Measurements from ENCODE around the gene EARS2. TPM values are rescaled to one million over a fixed set of nuclear protein-coding genes. Genes with fewer than 3 reads are reported as not detected.

The EARS2 gene
- total and polyA plus RNA-seq, 2 donors from 2014 or later = 21.6 to 30.4 TPM

GRCh38 chr16:23573817-23574216 lies 16.7 kb upstream of the EARS2 start:
- H3K36me3 ChIP-seq (ENCODE audit: control insufficient read depth in 2 of 3, insufficient read depth in 3 of 3, low read length in 3 of 3) = peaks cover 5 to 33% (median 15%) of the 10 kb centered on the region in 3 donors
- H3K27ac ChIP-seq (ENCODE audit: low read depth in 2 of 2, low read length in 2 of 2) = no peak overlapping the region
- no peak for TF ChIP-seq CTCF (IDR thresholded peaks at IDR 0.05; ENCODE audit: borderline replicate concordance, extremely low read depth, insufficient read depth)
- no peak overlapping the region for H3K4me3 ChIP-seq (ENCODE audit: low read length in 3 of 3)
- FAIRE-seq (no peak), DNase-seq (no peak)
- H3K9ac ChIP-seq (ENCODE audit: low read length in 3 of 3) = no peak overlapping the region
- no peaks in the 10 kb centered on the region for H3K9me3 ChIP-seq (ENCODE audit: control insufficient read depth in 2 of 3, insufficient read depth in 1 of 3, low read length in 3 of 3)
- H3K4me1 ChIP-seq (ENCODE audit: control insufficient read depth in 2 of 3, insufficient read depth in 2 of 3, low read depth in 1 of 3, low read length in 3 of 3) = no peaks in the 10 kb centered on the region
- intact Hi-C loops (cut with DNase I) = no loop called here
- H3K27me3 ChIP-seq (ENCODE audit: control insufficient read depth, insufficient read depth, low read length) = no peaks in the 10 kb centered on the region

- no peak overlapping the region for H3K9ac ChIP-seq (ENCODE audit: low read length in 3 of 3)
- peaks cover 7 to 27% (median 19%) of the 10 kb centered on the region in 3 donors for H3K36me3 ChIP-seq (ENCODE audit: control insufficient read depth in 2 of 3, insufficient read depth in 3 of 3, low read length in 3 of 3)
- intact Hi-C loops (cut with DNase I) = no loop called here
- DNase-seq = no peak
- TF ChIP-seq CTCF (IDR thresholded peaks at IDR 0.05; ENCODE audit: borderline replicate concordance, extremely low read depth, insufficient read depth) = no peak
- no peaks in the 10 kb centered on the region for H3K4me1 ChIP-seq (ENCODE audit: control insufficient read depth in 2 of 3, insufficient read depth in 2 of 3, low read depth in 1 of 3, low read length in 3 of 3)
- no peaks in the 10 kb centered on the region for H3K27me3 ChIP-seq (ENCODE audit: control insufficient read depth, insufficient read depth, low read length)
- no peaks in the 10 kb centered on the region for H3K9me3 ChIP-seq (ENCODE audit: control insufficient read depth in 2 of 3, insufficient read depth in 1 of 3, low read length in 3 of 3)
- no peak overlapping the region for H3K27ac ChIP-seq (ENCODE audit: low read depth in 2 of 2, low read length in 2 of 2)
- no peak for FAIRE-seq
- H3K4me3 ChIP-seq (ENCODE audit: low read length in 3 of 3) = no peak overlapping the region
These were observed 15.2 kb upstream of the EARS2 start for GRCh38 chr16:23572394-23572793.

DNA sequence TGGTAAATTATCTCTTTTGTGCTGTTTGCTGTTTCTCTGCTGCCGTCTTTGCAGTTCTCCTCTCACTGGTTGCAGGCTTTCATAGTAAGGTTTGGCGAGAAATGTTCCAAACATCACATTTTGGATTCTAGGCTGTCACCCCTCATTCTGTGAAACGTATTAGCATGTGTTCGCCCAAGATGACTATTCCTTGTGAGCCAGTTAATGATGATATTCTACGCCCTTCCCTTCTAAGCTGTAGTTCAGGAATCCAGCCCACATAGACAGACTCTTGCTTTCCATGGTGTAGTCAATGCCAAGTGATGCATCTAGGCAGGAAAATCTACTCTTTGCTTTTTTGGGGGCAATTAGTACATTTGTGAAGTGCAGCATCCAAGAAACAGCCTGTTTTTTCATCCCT lies 14.7 kb upstream of the EARS2 start:
- H3K9me3 ChIP-seq (ENCODE audit: control insufficient read depth in 2 of 3, insufficient read depth in 1 of 3, low read length in 3 of 3) = no peaks in the 10 kb centered on the region
- no peak for TF ChIP-seq CTCF (IDR thresholded peaks at IDR 0.05; ENCODE audit: borderline replicate concordance, extremely low read depth, insufficient read depth)
- intact Hi-C loops (cut with DNase I) = no loop called here
- FAIRE-seq (no peak), DNase-seq (no peak)
- peaks cover 8 to 29% (median 22%) of the 10 kb centered on the region in 3 donors for H3K36me3 ChIP-seq (ENCODE audit: control insufficient read depth in 2 of 3, insufficient read depth in 3 of 3, low read length in 3 of 3)
- no peak overlapping the region for H3K27ac ChIP-seq (ENCODE audit: low read depth in 2 of 2, low read length in 2 of 2)
- H3K4me3 ChIP-seq (ENCODE audit: low read length in 3 of 3) = no peak overlapping the region
- H3K9ac ChIP-seq (ENCODE audit: low read length in 3 of 3) = no peak overlapping the region
- H3K4me1 ChIP-seq (ENCODE audit: control insufficient read depth in 2 of 3, insufficient read depth in 2 of 3, low read depth in 1 of 3, low read length in 3 of 3) = no peaks in the 10 kb centered on the region
- no peaks in the 10 kb centered on the region for H3K27me3 ChIP-seq (ENCODE audit: control insufficient read depth, insufficient read depth, low read length)

- intact Hi-C loops (cut with DNase I) = no loop called here
These were observed 14.0 kb upstream of the EARS2 start for GRCh38 chr16:23570992-23571632.

More at GRCh38 chr16:23570992-23571632, 14.0 kb upstream of the EARS2 start:
- H3K4me1 ChIP-seq (ENCODE audit: control insufficient read depth in 2 of 3, insufficient read depth in 2 of 3, low read depth in 1 of 3, low read length in 3 of 3) = no peaks in the 10 kb centered on the region
- H3K9ac ChIP-seq (ENCODE audit: low read length in 3 of 3) = no peak overlapping the region
- no peak overlapping the region for H3K4me3 ChIP-seq (ENCODE audit: low read length in 3 of 3)
- DNase-seq = no peak
- no peak for FAIRE-seq
- H3K27ac ChIP-seq (ENCODE audit: low read depth in 2 of 2, low read length in 2 of 2) = no peak overlapping the region
- H3K9me3 ChIP-seq (ENCODE audit: control insufficient read depth in 2 of 3, insufficient read depth in 1 of 3, low read length in 3 of 3) = no peaks in the 10 kb centered on the region
- no peaks in the 10 kb centered on the region for H3K27me3 ChIP-seq (ENCODE audit: control insufficient read depth, insufficient read depth, low read length)
- no peak for TF ChIP-seq CTCF (IDR thresholded peaks at IDR 0.05; ENCODE audit: borderline replicate concordance, extremely low read depth, insufficient read depth)
- peaks cover 9 to 32% (median 25%) of the 10 kb centered on the region in 3 donors for H3K36me3 ChIP-seq (ENCODE audit: control insufficient read depth in 2 of 3, insufficient read depth in 3 of 3, low read length in 3 of 3)
